ENCODE results near the gene IGF2BP1. TPM values are rescaled to one million over a fixed set of nuclear protein-coding genes. Genes with fewer than 3 reads are reported as not detected.

Gene IGF2BP1
- total RNA-seq, 1 experiment from 2014 or later, result 1.3 TPM

GRCh38 chr17:49086316-49086605 lies 89.1 kb downstream of the IGF2BP1 start:
- no peaks in the 10 kb centered on the region for H3K9me3 ChIP-seq (ENCODE audit: low read length)
- H4K20me1 ChIP-seq (ENCODE audit: low read length), result no peaks in the 10 kb centered on the region
- no peaks in the 10 kb centered on the region for H3K79me2 ChIP-seq (ENCODE audit: low read length)
- no peaks in the 10 kb centered on the region for H3K27me3 ChIP-seq (ENCODE audit: low read length)
- DNase-seq (peak; percentile 20), ATAC-seq (peak; percentile 90)
- H3K9ac ChIP-seq (ENCODE audit: low read length), result no peak overlapping the region
- intact Hi-C loops (cut with micrococcal nuclease), result loop anchor here (5.0 kb wide), 1 partner anchor 106 kb away; no protein-coding TSS in a partner anchor
- H2AFZ ChIP-seq (ENCODE audit: low read length), result no peak overlapping the region
- no peak overlapping the region for H3K4me2 ChIP-seq (ENCODE audit: low read length)
- H3F3A ChIP-seq (ENCODE audit: low read length, unreplicated experiment), result no peaks in the 10 kb centered on the region
- CTCF ChIA-PET, result interaction anchor here (0.6 kb wide), 1 partner anchor 51 kb away, joined by 3 read pairs; no protein-coding TSS in a partner anchor
- no peaks in the 10 kb centered on the region for H3K36me3 ChIP-seq (ENCODE audit: low read depth, low read length)
- POLR2A ChIA-PET (ENCODE audit: unreplicated experiment), result no interaction called here
- H3K4me3 ChIP-seq (ENCODE audit: low read length), result no peak overlapping the region
- BruUV-seq (replicated peaks), result no TSS peak
- H3K4me1 ChIP-seq (ENCODE audit: insufficient read depth, low read length), result peaks cover 3% of the 10 kb centered on the region; the same call in 1 of the 2 replicates
- H3K9me2 ChIP-seq (replicated peaks; ENCODE audit: low read length), result no peaks in the 10 kb centered on the region
- TF ChIP-seq CTCF (conservative IDR thresholded peaks at IDR 0.05; ENCODE audit: low read depth, low read length) (no peak), EZH2 (IDR thresholded peaks at IDR 0.05; ENCODE audit: low read length, unreplicated experiment) (no peak), EZH2phosphoT487 (IDR thresholded peaks at IDR 0.05; ENCODE audit: borderline replicate concordance, low read length) (no peak)
- no peak overlapping the region for H3K27ac ChIP-seq (ENCODE audit: low read length)

- Histone ChIP-seq H3K4me2 (ENCODE audit: low read length) (no peak overlapping the region), H2AFZ (ENCODE audit: low read length) (no peak overlapping the region), H3K9ac (ENCODE audit: low read length) (no peak overlapping the region), H3K9me3 (ENCODE audit: low read length) (no peaks in the 10 kb centered on the region), H3K36me3 (ENCODE audit: low read depth, low read length) (no peaks in the 10 kb centered on the region), H3F3A (ENCODE audit: low read length, unreplicated experiment) (no peaks in the 10 kb centered on the region), H3K27me3 (ENCODE audit: low read length) (no peaks in the 10 kb centered on the region), H3K9me2 (replicated peaks; ENCODE audit: low read length) (no peaks in the 10 kb centered on the region), H3K4me3 (ENCODE audit: low read length) (no peak overlapping the region), H3K27ac (ENCODE audit: low read length) (no peak overlapping the region), H3K79me2 (ENCODE audit: low read length) (no peaks in the 10 kb centered on the region), H3K4me1 (ENCODE audit: insufficient read depth, low read length) (peaks cover 3% of the 10 kb centered on the region; the same call in 1 of the 2 replicates), H4K20me1 (ENCODE audit: low read length) (no peaks in the 10 kb centered on the region)
- BruUV-seq (replicated peaks), result no TSS peak
- ATAC-seq (no peak; the same call in 1 of the 2 replicates), DNase-seq (no peak)
- ChIA-PET CTCF (interaction anchor here (0.6 kb wide), 1 partner anchor 50 kb away, joined by 3 read pairs; no protein-coding TSS in a partner anchor), POLR2A (ENCODE audit: unreplicated experiment) (no interaction called here)
- intact Hi-C loops (cut with micrococcal nuclease), result loop anchor here (5.0 kb wide), 1 partner anchor 106 kb away; no protein-coding TSS in a partner anchor
- TF ChIP-seq EZH2 (IDR thresholded peaks at IDR 0.05; ENCODE audit: low read length, unreplicated experiment), result no peak
- no peak for TF ChIP-seq EZH2phosphoT487 (IDR thresholded peaks at IDR 0.05; ENCODE audit: borderline replicate concordance, low read length)
- TF ChIP-seq CTCF (conservative IDR thresholded peaks at IDR 0.05; ENCODE audit: low read depth, low read length), result no peak
These were observed 89.5 kb downstream of the IGF2BP1 start for GRCh38 chr17:49086649-49087048.

- DNase-seq, result peak; percentile 37
These were observed 91.9 kb downstream of the IGF2BP1 start for GRCh38 chr17:49089094-49089493.

More at GRCh38 chr17:49089094-49089493, 91.9 kb downstream of the IGF2BP1 start:
- no peaks in the 10 kb centered on the region for H4K20me1 ChIP-seq (ENCODE audit: low read length)
- H2AFZ ChIP-seq (ENCODE audit: low read length), result no peak overlapping the region
- H3K79me2 ChIP-seq (ENCODE audit: low read length), result no peaks in the 10 kb centered on the region
- peak; percentile 57 for ATAC-seq
- H3K9ac ChIP-seq (ENCODE audit: low read length), result no peak overlapping the region
- no peak overlapping the region for H3K4me2 ChIP-seq (ENCODE audit: low read length)
- TF ChIP-seq EZH2phosphoT487 (IDR thresholded peaks at IDR 0.05; ENCODE audit: borderline replicate concordance, low read length) (no peak), EZH2 (IDR thresholded peaks at IDR 0.05; ENCODE audit: low read length, unreplicated experiment) (no peak), CTCF (conservative IDR thresholded peaks at IDR 0.05; ENCODE audit: low read depth, low read length) (no peak)
- H3K9me3 ChIP-seq (ENCODE audit: low read length), result no peaks in the 10 kb centered on the region
- H3K27ac ChIP-seq (ENCODE audit: low read length), result no peak overlapping the region
- H3F3A ChIP-seq (ENCODE audit: low read length, unreplicated experiment), result no peaks in the 10 kb centered on the region
- H3K9me2 ChIP-seq (replicated peaks; ENCODE audit: low read length), result no peaks in the 10 kb centered on the region
- H3K36me3 ChIP-seq (ENCODE audit: low read depth, low read length), result no peaks in the 10 kb centered on the region
- H3K4me1 ChIP-seq (ENCODE audit: insufficient read depth, low read length), result peaks cover 11% of the 10 kb centered on the region; the same call in 1 of the 2 replicates
- H3K27me3 ChIP-seq (ENCODE audit: low read length), result no peaks in the 10 kb centered on the region
- no TSS peak for BruUV-seq (replicated peaks)
- H3K4me3 ChIP-seq (ENCODE audit: low read length), result no peak overlapping the region
- POLR2A ChIA-PET (ENCODE audit: unreplicated experiment), result no interaction called here
- CTCF ChIA-PET, result no interaction called here
- intact Hi-C loops (cut with micrococcal nuclease), result loop anchor here (5.0 kb wide), 1 partner anchor 103 kb away; no protein-coding TSS in a partner anchor
